NCI-H2107 (cell line): ENCODE results near the gene SPAG6.
"Not testable (repeated sequence)": the region's sequence is repeated elsewhere in the genome, so short reads cannot be mapped to it uniquely, and the experiment has no call there.

Experiments
- DNase-seq: peaks from one replicate; lab custom pipeline; 2025; lab: John Stamatoyannopoulos, UW

The SPAG6 gene

GRCh38 chr10:22372298-22372697, 27.0 kb downstream of the SPAG6 start:
- no peak for DNase-seq

GRCh38 chr10:22372917-22373316, 27.6 kb downstream of the SPAG6 start:
- no peak for DNase-seq

GRCh38 chr10:22374489-22375126, 29.3 kb downstream of the SPAG6 start:
- DNase-seq: no peak

GRCh38 chr10:22379059-22379458, 33.8 kb downstream of the SPAG6 start:
- no peak for DNase-seq

GRCh38 chr10:22381262-22381661, 36.0 kb downstream of the SPAG6 start:
- no peak for DNase-seq

GRCh38 chr10:22386503-22386902, 41.2 kb downstream of the SPAG6 start:
- DNase-seq: no peak

- no peak for DNase-seq
These were observed 44.7 kb downstream of the SPAG6 start for GRCh38 chr10:22389856-22390589.

GRCh38 chr10:22391600-22391999, 46.3 kb downstream of the SPAG6 start:
- DNase-seq: no peak

- not testable (repeated sequence) for DNase-seq
These were observed 50.9 kb downstream of the SPAG6 start for GRCh38 chr10:22396195-22396594.

GRCh38 chr10:22406916-22407315, 61.6 kb downstream of the SPAG6 start:
- DNase-seq: not testable (repeated sequence)

GRCh38 chr10:22410394-22410793, 65.1 kb downstream of the SPAG6 start:
- DNase-seq: no peak

- DNase-seq: no peak
These were observed 65.5 kb downstream of the SPAG6 start for GRCh38 chr10:22410846-22411245.

GRCh38 chr10:22414146-22414545, 68.8 kb downstream of the SPAG6 start:
- DNase-seq: no peak

GRCh38 chr10:22415072-22415471, 69.8 kb downstream of the SPAG6 start:
- no peak for DNase-seq

- no peak for DNase-seq
These were observed 72.5 kb downstream of the SPAG6 start for GRCh38 chr10:22417736-22418268.

- no peak for DNase-seq
These were observed 75.7 kb downstream of the SPAG6 start for GRCh38 chr10:22420787-22421517.

- no peak for DNase-seq
These were observed 81.4 kb downstream of the SPAG6 start for GRCh38 chr10:22426653-22427052.

- DNase-seq: no peak
These were observed 81.8 kb downstream of the SPAG6 start for GRCh38 chr10:22427101-22427500.

GRCh38 chr10:22427890-22428571, 82.7 kb downstream of the SPAG6 start:
- peak; percentile 37 for DNase-seq

GRCh38 chr10:22429146-22429545, 83.8 kb downstream of the SPAG6 start:
- no peak for DNase-seq

GRCh38 chr10:22429981-22430421, 84.7 kb downstream of the SPAG6 start:
- DNase-seq: no peak

- DNase-seq: no peak
These were observed 88.6 kb downstream of the SPAG6 start for GRCh38 chr10:22433875-22434274.
